Stimulated activated CD8-positive, alpha-beta memory T cell treated with anti-CD3 and anti-CD28 coated beads, Interleukin-4, amount 100 ng/mL, for 24 hours (primary cell): ENCODE results near the gene NPFFR1.

ENCODE experiments used
- DNase-seq: peaks from one replicate; pipeline ENCODE4 v3.0.0-alpha.2; 2020; ENCODE audit warnings: low read depth

The NPFFR1 gene

GRCh38 chr10:70315276-70315675 lies 31.5 kb upstream of the NPFFR1 start:
- DNase-seq: no peak

- DNase-seq: no peak
Measured at GRCh38 chr10:70312972-70313371, 29.2 kb upstream of the NPFFR1 start.

GRCh38 chr10:70312249-70312648 lies 28.4 kb upstream of the NPFFR1 start:
- no peak for DNase-seq

GRCh38 chr10:70311698-70312097 lies 27.9 kb upstream of the NPFFR1 start:
- DNase-seq: no peak

GRCh38 chr10:70309661-70310060 lies 25.9 kb upstream of the NPFFR1 start:
- no peak for DNase-seq

- DNase-seq: no peak
Measured at GRCh38 chr10:70308121-70309060, 24.6 kb upstream of the NPFFR1 start.

GRCh38 chr10:70306886-70307520 lies 23.2 kb upstream of the NPFFR1 start:
- DNase-seq: no peak

- DNase-seq: no peak
Measured at GRCh38 chr10:70306181-70306705, 22.4 kb upstream of the NPFFR1 start.

- no peak for DNase-seq
Measured at GRCh38 chr10:70303730-70304129, 19.9 kb upstream of the NPFFR1 start.

- DNase-seq: no peak
Measured at GRCh38 chr10:70302292-70302691, 18.5 kb upstream of the NPFFR1 start.

GRCh38 chr10:70300908-70301597 lies 17.2 kb upstream of the NPFFR1 start:
- no peak for DNase-seq

GRCh38 chr10:70300461-70300860 lies 16.7 kb upstream of the NPFFR1 start:
- DNase-seq: no peak

- DNase-seq: no peak
Measured at GRCh38 chr10:70299876-70300275, 16.1 kb upstream of the NPFFR1 start.

GRCh38 chr10:70298393-70298792 lies 14.6 kb upstream of the NPFFR1 start:
- no peak for DNase-seq

- DNase-seq: no peak
Measured at GRCh38 chr10:70297224-70297623, 13.4 kb upstream of the NPFFR1 start.

GRCh38 chr10:70296406-70296899 lies 12.6 kb upstream of the NPFFR1 start:
- DNase-seq: no peak

GRCh38 chr10:70295926-70296325 lies 12.1 kb upstream of the NPFFR1 start:
- no peak for DNase-seq

- DNase-seq: no peak
Measured at GRCh38 chr10:70295321-70295720, 11.5 kb upstream of the NPFFR1 start.

GRCh38 chr10:70293169-70293843 lies 9.5 kb upstream of the NPFFR1 start:
- DNase-seq: no peak

- DNase-seq: no peak
Measured at GRCh38 chr10:70292004-70292403, 8.2 kb upstream of the NPFFR1 start.

- DNase-seq: no peak
Measured at GRCh38 chr10:70289739-70290138, 5.9 kb upstream of the NPFFR1 start.

GRCh38 chr10:70286616-70287015 lies 2.8 kb upstream of the NPFFR1 start:
- DNase-seq: no peak
